HG03378 (cell line): Measurements from ENCODE around the gene HBG1.

Experiments
- ATAC-seq: cut with Tn5 transposase; IDR thresholded peaks from one replicate; pipeline ENCODE4 v1.9.1; 2021; ENCODE audit warnings: mild to moderate bottlenecking, moderate library complexity; ENCODE audit not compliant: unreplicated experiment

The HBG1 gene

GRCh38 chr11:5247472-5248192 lies 2.0 kb downstream of the HBG1 start:
- no peak for ATAC-seq

- ATAC-seq, result no peak
Observed at GRCh38 chr11:5246772-5247471, 2.7 kb downstream of the HBG1 start.

- ATAC-seq, result no peak
Observed at GRCh38 chr11:5245155-5245554, 4.5 kb downstream of the HBG1 start.

GRCh38 chr11:5243816-5244180 lies 5.9 kb downstream of the HBG1 start:
- no peak for ATAC-seq

GRCh38 chr11:5242933-5243815 lies 6.5 kb downstream of the HBG1 start:
- ATAC-seq, result peak; percentile 64

- no peak for ATAC-seq
Observed at GRCh38 chr11:5242208-5242607, 7.4 kb downstream of the HBG1 start.

- no peak for ATAC-seq
Observed at GRCh38 chr11:5241458-5241857, 8.2 kb downstream of the HBG1 start.

GRCh38 chr11:5240458-5240857 lies 9.2 kb downstream of the HBG1 start:
- ATAC-seq, result no peak

- ATAC-seq, result no peak
Observed at GRCh38 chr11:5240056-5240455, 9.6 kb downstream of the HBG1 start.

GRCh38 chr11:5239046-5239445 lies 10.6 kb downstream of the HBG1 start:
- ATAC-seq, result no peak

GRCh38 chr11:5238486-5238885 lies 11.2 kb downstream of the HBG1 start:
- no peak for ATAC-seq

- no peak for ATAC-seq
Observed at GRCh38 chr11:5237420-5237819, 12.2 kb downstream of the HBG1 start.

- no peak for ATAC-seq
Observed at GRCh38 chr11:5235364-5236095, 14.1 kb downstream of the HBG1 start.

- ATAC-seq, result peak; percentile 84
Observed at GRCh38 chr11:5234381-5234834, 15.2 kb downstream of the HBG1 start, which contains the start of gene HBD. Gene HBD, minus strand, starts transcription at chr11:5234483. Its CDS starts 50 bp downstream, at chr11:5234433.

GRCh38 chr11:5233307-5233706 lies 16.4 kb downstream of the HBG1 start:
- no peak for ATAC-seq

GRCh38 chr11:5232821-5233220 lies 16.8 kb downstream of the HBG1 start:
- no peak for ATAC-seq

GRCh38 chr11:5232176-5232575 lies 17.5 kb downstream of the HBG1 start:
- no peak for ATAC-seq

GRCh38 chr11:5231111-5231510 lies 18.5 kb downstream of the HBG1 start:
- ATAC-seq, result no peak

GRCh38 chr11:5230266-5230665 lies 19.4 kb downstream of the HBG1 start:
- no peak for ATAC-seq

- no peak for ATAC-seq
Observed at GRCh38 chr11:5229796-5230195, 19.9 kb downstream of the HBG1 start.

- ATAC-seq, result no peak
Observed at GRCh38 chr11:5229356-5229755, 20.3 kb downstream of the HBG1 start.
